ENCODE data around the gene SOD3.
A peak's percentile ranks its signal among the peaks of the same experiment; 100 is the strongest.

Gene SOD3

DNA sequence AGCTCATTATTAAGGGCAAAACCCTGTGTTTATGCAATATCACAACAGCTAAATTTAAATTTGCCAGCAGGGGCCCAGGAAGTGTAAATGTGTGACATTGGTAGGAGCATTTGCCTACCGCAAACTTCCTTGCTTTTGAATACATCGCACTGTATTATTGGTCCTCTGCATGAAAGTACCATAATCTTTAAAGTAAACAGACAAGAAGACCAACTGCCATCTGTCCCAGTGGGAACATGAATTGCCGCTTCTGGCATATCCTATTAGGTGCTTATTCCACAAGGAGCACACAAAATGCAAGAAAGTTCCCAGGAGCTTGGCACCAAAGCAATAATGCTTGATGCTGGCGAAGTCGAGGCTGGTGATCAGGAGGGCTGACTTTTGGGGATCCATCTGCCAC is 51.3 kb downstream of the SOD3 start:
- Histone ChIP-seq H3K36me3 (no peaks in the 10 kb centered on the region), H3K27ac (peak overlapping the region; percentile 78), H3K27me3 (ENCODE audit: insufficient read depth, low read depth, severe bottlenecking) (no peaks in the 10 kb centered on the region), H3K4me3 (ENCODE audit: low read depth, low read length) (no peak overlapping the region), H3K9me3 (ENCODE audit: severe bottlenecking) (no peaks in the 10 kb centered on the region)
- TF ChIP-seq CTCF (IDR thresholded peaks at IDR 0.05; ENCODE audit: low read depth, low read length), result no peak
- DNase-seq, result peak; percentile 73

DNA sequence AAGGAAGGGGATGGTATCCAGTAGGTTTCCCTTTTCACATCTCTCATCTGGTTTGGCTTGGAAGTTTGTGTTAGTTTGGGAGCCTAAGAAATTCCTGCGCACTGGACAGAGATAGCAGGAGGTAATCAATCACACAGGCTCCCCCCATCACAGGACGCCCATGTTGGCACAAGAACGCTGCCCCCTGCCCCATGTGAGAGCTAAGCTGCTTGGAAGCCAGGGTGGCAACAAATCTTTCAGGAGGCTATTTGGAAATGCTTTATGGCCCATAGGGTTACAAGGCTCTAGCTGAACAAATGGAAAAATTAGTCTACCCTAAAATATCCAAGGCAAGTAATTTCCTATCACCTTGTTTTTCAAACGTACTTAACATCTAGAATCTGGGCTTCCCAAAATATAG is 54.0 kb downstream of the SOD3 start:
- TF ChIP-seq CTCF (IDR thresholded peaks at IDR 0.05; ENCODE audit: low read depth, low read length), result no peak
- Histone ChIP-seq H3K4me3 (ENCODE audit: low read depth, low read length) (no peak overlapping the region), H3K9me3 (ENCODE audit: severe bottlenecking) (no peaks in the 10 kb centered on the region), H3K27ac (no peak overlapping the region), H3K36me3 (no peaks in the 10 kb centered on the region), H3K27me3 (ENCODE audit: insufficient read depth, low read depth, severe bottlenecking) (no peaks in the 10 kb centered on the region)
- no peak for DNase-seq

DNA sequence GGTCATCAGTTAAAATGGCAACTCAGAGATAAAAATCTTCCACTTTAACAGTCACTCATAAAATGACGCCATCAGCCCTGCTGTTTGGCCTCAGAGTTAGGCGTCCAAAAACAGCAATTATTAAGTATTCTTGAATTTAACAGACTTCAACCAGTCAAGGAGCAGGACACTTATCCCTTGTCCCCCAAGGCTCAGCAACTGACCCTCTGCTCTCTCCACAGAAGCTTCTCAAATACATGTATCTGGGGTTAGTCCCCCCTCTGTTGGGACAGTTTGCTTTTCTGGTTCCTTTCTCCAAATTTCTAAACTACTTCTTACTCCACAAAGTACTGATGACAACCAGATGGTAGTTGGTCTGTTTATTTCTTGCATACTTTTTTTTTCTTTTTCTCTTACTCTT is 54.4 kb downstream of the SOD3 start:
- Histone ChIP-seq H3K27me3 (ENCODE audit: insufficient read depth, low read depth, severe bottlenecking) (no peaks in the 10 kb centered on the region), H3K9me3 (ENCODE audit: severe bottlenecking) (no peaks in the 10 kb centered on the region), H3K27ac (no peak overlapping the region), H3K36me3 (no peaks in the 10 kb centered on the region), H3K4me3 (ENCODE audit: low read depth, low read length) (no peak overlapping the region)
- TF ChIP-seq CTCF (IDR thresholded peaks at IDR 0.05; ENCODE audit: low read depth, low read length), result no peak
- no peak for DNase-seq
